GM04504 (cell line): ENCODE measurements around the gene CERS4.
"Not testable (repeated sequence)": the region's sequence is repeated elsewhere in the genome, so short reads cannot be mapped to it uniquely, and the experiment has no call there.

ENCODE experiments used
- DNase-seq: peaks from one replicate; pipeline ENCODE4 v3.0.0-alpha.2; 2012; ENCODE audit warnings: low read depth

CERS4 gene

DNA sequence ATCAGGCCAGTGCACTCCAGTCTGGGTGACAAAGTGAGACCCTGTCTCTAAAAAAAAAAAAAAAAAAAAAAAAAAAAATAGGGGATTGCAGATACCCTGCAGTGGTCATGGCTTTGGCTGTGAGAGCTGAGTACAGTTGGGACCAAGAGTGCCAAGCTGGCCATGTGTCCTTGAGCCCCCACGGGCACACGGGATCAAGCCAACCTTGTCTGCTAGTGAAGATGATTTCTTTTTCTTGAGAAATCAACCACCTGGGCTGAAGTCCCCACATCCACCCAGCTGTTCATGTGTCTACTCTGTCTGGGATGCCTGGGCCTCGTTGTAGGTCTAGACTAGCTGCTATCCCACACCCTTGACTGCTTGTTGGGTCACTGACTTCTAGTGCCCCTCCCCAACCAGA is 34.0 kb downstream of the CERS4 start:
- DNase-seq: no peak

DNA sequence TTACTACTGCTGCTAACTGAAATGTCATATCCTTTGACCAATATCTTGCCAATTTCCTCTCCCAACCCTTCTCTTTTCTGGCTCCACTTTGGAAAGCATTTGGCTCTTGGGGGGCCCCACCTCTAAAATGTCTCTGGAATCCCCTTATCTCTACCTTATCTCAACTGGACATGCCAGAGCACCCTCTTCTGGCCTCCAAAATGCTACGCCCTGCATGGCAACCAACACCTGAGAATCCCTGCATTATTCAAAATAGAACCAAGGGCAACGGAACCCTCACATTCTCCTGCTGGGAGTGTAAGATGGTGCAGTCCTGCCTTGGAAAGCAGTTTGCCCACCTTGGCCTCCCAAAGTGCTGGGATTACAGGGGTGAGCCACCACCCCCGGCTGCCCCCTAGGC is 35.3 kb downstream of the CERS4 start:
- no peak for DNase-seq

DNA sequence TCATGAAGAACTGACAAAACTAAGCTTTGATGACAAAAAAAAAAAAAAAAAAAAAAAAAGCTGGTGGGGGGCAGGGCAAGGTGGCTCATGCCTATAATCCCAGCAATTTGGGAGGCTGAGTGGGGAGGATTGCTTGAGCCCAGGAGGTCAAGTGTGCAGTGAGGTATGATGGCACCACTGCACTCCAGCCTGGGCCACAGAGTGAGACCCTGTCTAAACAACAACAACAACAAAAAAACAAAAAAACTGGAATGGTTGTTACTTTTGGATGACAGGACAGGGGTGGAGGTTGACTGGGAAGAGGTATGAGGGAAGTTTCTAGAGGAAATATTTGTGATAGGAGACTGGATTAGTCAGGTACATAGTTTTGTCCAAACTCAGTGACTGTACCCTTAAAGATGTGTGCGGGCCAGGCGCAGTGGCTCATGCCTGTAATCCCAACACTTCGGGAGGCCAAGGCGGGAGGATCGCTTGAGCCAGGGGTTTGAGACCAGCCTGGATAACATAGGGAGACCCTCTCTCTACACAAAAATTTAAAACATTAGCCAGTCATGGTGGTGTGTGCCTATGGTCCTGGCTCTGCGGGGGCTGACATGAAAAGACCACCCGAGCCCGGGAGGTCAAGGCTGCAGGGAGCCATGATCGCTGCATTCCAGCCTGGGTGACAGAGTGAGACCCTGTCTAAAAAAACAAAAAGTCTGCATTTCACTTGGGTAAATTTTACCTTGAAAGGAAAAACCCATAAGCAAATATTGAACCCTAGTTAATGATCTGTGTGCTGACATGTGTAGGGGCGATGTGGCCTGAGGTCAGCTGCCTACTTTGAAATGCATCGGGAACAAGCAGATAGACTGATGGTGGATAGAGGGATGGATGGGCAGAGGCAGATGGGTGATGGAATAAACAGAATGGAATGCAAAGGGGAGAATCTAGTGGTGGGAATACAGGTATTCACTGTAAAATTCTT is 37.0 kb downstream of the CERS4 start:
- DNase-seq: no peak

DNA sequence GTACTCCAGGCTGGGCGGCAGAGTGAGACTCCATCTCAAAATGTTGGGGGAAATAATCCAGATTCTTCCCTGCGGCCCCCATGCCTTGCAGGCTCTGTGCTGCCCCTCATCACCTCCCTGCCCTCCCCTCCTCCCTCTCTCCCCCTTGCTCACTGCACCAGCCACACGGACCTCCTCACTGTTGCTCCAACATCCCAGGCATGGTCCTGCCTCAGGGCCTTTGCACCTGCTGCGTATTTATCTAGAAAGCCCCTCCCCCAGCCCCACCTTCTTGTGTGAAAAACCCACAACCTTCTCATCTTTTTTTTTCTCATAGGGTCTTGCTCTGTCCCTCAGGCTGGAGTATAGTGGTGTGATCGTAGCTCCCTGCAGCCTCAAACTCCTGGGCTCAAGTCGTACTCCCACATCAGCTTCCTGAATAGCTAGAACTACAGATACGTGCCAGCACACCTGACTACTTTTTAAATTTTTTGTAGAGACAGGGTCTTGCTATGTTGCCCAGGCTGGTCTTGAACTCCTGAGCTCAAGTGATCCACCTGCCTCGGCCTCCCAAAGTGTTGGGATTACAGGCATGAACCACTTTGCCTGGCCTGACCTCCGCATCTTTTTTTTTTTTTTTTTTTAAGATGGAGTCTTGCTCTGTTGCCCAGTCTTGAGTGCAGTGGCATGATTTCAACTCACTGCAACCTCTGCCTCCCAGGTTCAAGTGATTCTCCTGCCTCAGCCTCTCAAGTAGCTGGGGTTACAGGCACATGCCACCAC is 38.1 kb downstream of the CERS4 start:
- DNase-seq: not testable (repeated sequence)

- no peak for DNase-seq
Observed at GRCh38 chr19:8248348-8249328, 39.5 kb downstream of the CERS4 start.

GRCh38 chr19:8250596-8250995 is 41.4 kb downstream of the CERS4 start:
- DNase-seq: no peak

- no peak for DNase-seq
Observed at GRCh38 chr19:8251025-8251472, 41.9 kb downstream of the CERS4 start.

DNA sequence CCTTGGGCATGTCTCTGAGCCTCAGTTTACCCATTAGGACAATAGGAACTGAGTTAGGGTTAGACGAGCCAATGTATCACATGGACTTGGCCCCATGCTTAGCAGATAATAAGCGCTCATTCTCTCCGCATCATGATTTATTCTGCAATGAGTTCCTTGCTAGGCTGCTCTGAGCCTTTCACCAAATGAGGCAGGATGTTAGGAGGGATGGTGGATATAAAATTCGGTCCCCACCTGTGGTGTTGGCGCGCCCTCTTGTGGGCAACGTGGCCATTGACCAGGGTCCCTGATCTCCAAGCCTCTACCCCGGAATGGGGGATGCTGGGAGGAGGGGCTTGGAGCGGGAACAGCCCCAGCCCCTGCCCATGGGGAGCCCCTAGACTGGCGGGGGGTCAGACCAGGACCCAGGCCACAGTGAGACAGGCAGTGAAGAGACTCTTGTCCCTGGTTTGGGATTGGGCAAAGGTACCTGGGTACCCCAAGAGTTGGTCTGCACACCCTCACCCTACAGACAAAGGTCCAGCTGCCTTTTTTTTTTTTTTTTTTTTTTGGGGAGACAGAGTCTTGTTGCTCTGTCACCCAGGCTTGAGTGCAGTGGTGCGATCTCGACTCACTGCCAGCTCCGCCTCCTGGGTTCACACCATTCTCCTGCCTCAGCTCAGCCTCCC is 43.9 kb downstream of the CERS4 start:
- peak; percentile 44 for DNase-seq

DNA sequence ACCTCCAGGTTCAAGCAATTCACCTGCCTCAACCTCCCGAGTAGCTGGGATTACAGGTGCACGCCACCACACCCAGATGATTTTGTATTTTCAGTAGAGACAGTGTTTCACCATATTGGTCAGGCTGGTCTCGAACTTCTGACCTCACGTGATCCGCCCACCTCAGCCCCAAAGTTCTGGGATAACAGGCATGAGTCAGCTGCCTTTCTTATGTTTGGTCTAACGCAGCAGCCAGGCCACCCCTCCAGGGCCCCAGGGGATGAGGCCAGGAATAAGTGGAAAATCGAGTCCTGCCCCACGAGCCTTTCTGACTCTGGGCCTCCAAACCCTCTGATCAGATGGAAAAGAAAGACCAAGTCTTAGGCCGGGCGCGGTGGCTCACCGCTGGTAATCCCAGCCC is 44.5 kb downstream of the CERS4 start:
- DNase-seq: no peak

GRCh38 chr19:8254286-8255001 is 45.3 kb downstream of the CERS4 start:
- DNase-seq: no peak

- no peak for DNase-seq
Observed at GRCh38 chr19:8255426-8256125, 46.4 kb downstream of the CERS4 start.

- no peak for DNase-seq
Observed at GRCh38 chr19:8256276-8257051, 47.3 kb downstream of the CERS4 start.

DNA sequence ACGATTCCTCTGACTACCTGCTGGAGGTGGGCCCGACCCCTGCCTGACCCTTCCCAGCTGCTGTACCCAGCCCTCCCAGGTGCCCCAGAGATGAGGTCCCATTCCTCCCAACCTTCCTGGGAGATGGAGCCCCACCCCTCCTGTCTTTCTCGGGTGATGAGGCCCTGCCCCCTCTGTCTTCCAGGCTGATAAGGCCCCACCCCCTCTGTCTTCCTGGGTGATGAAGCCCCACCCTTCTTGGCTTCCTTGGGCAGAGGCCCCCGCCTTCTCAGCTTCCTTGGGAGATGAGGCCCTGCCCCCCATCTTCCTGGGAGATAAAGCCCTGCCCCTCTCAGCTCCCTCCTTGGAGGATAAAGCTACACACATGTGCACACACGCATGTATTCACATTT is 47.9 kb downstream of the CERS4 start:
- DNase-seq: no peak

- no peak for DNase-seq
Observed at GRCh38 chr19:8259142-8259921, 50.2 kb downstream of the CERS4 start.

DNA sequence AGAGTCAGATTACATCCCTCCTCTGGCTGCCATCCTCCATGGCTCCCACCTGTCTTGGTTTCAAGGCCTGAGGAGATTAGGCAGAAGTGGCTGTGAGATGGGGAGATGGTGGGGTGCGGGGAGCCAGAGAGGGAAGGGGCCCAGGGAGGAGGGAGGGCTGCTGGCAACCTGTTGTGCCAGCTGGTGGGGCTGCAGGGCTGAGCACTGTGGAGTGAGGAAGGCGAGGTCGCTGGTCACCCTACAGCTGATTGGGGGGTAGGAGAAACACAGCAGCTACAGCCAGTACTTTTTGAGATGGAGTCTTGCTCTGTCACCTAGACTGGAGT is 50.7 kb downstream of the CERS4 start:
- DNase-seq: no peak

DNA sequence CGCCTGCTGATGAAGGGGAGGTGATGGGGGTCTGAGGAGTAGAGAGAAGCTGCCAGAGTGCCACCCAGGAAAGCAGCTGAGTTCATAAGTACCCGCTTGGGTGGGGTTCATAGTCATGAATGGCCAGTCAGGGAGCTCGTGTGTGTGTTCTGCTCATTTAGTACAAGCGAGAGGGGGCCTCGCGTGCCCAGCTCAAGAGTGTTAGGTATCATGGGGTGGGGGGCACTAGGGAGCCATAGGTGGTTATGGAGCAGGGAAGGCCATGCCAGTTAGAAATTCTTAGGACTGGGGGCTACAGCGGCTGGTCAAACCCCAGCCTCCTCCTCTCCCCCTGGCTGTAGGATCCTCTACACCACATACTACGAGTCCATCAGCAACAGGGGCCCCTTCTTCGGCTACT is 52.2 kb downstream of the CERS4 start:
- DNase-seq: no peak

DNA sequence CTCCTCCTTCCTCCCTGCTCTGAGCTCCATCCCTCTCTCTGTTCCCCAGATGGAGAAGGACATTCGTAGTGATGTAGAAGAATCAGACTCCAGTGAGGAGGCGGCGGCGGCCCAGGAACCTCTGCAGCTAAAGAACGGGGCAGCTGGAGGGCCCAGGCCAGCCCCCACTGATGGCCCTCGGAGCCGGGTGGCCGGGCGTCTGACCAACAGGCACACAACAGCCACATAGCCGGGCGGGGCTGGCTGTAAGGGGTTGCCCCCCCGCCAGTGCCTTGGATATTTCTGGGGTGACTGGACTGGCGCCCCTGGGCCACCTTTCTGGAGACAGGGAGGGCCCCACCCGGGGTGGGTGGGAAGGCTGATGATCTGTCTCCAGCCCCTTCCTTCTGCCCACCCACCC is 52.7 kb downstream of the CERS4 start:
- DNase-seq: no peak

DNA sequence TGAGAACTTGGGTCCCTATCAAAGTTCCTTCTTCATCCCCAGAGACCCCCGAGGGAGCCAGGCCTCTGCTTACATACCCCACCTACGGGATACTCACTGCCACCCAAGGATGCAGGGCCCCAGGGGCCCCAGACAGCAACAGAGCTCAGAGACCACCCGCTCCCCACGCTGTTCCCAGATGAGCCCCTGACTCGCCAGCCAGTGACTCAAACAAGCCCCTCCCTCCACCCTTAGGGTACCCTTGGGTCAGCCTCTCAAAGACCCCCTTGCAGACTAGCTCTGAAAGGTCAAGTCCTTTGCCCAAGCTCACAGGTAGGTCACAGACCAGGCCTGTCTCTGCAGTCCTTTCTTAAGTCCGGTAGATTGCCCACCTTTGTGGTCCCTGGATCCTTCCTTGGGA is 53.3 kb downstream of the CERS4 start:
- DNase-seq: no peak

DNA sequence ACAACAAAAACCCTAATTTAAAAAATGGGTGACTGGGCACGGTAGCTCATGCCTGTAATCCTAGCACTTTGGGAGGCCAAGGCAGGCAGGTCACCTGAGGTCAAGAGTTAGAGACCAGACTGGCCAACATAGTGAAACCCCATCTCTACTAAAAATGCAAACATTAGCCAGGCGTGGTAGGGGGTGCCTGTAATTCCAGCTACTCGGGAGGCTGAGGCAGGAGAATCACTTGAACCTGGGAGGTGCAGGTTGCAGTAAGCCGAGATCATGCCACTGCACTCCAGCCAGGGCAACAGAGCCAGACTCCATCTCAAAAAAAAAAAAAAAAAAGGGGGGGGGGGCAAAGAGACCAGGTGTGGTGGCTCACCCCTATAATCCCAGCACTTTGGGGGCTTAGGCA is 55.1 kb downstream of the CERS4 start:
- DNase-seq: not testable (repeated sequence)
